Sigmoid colon (tissue), 7 donors: Measurements from ENCODE around the gene RNF144A. TPM values are rescaled to one million over a fixed set of nuclear protein-coding genes. Genes with fewer than 3 reads are reported as not detected.

Source experiments
- DNase-seq: peaks from one replicate; pipeline ENCODE4 v3.0.0-alpha.2; 2019
- H3K27ac ChIP-seq, 4 donors: fragments of 200-600 bp; sonication (generic); one replicate each; pipeline ENCODE4 v1.5.1; 2016 to 2019; ENCODE audit warnings: mild to moderate bottlenecking in 1 of 4
- H3K27me3 ChIP-seq, 3 donors: fragments of 200-600 bp; sonication (generic); one replicate each; pipeline ENCODE4 v1.5.1; 2019; ENCODE audit warnings: mild to moderate bottlenecking in 1 of 3
- H3K36me3 ChIP-seq, 4 donors: fragments of 200-600 bp; sonication (generic); one replicate each; pipeline ENCODE4 v1.5.1; 2016 to 2019
- H3K4me1 ChIP-seq, 4 donors: fragments of 200-600 bp; sonication (generic); one replicate each; pipeline ENCODE4 v1.5.1; 2017 to 2019
- H3K4me3 ChIP-seq, 4 donors: fragments of 200-600 bp; sonication (generic); one replicate each; pipeline ENCODE4 v1.5.1; 2017 to 2019; ENCODE audit warnings: mild to moderate bottlenecking in 2 of 4, moderate library complexity in 1 of 4
- H3K9me3 ChIP-seq, 4 donors: fragments of 200-600 bp in 3 of 4; sonication (generic) in 3 of 4; one replicate each; pipeline versions ENCODE4 v1.5.1 to v1.6.1; 2013 to 2019
- EP300 ChIP-seq, 4 donors: sonication (generic); formaldehyde crosslinking; IDR thresholded peaks; one replicate each; pipeline ENCODE4 v1.6.1; 2017; ENCODE audit warnings: antibody characterized with exemption in 4 of 4
- POLR2A ChIP-seq, 2 donors: fragments of 450-650 bp; IDR thresholded peaks; one replicate each; pipeline ENCODE4 v1.6.1; 2016; ENCODE audit warnings: antibody characterized with exemption in 2 of 2, mild to moderate bottlenecking in 2 of 2, moderate library complexity in 2 of 2
- POLR2AphosphoS5 ChIP-seq, 4 donors: sonication (generic); formaldehyde crosslinking; IDR thresholded peaks; one replicate each; pipeline ENCODE4 v1.6.1; 2017; ENCODE audit warnings: antibody characterized with exemption in 4 of 4
- WGBS, 2 donors: extraction: QIAGEN DNeasy Blood & Tissue Kit; methylation state at CpG; one replicate each; pipeline ENCODE4 v1.1.7; 2013; 5-methylcytosine and 5-hydroxymethylcytosine counted together
- intact Hi-C: fragments of 100-400 bp; cut with DNase I; formaldehyde crosslinking; loops from one replicate; pipeline ENCODE4 v1.15.1; 2023
- polyA plus RNA-seq, 3 donors: library from polyadenylated mRNA; stranded (reverse); fragments of 200-250 nt; gene quantifications; one replicate each; pipeline ENCODE4 v1.2.3, GENCODE V29; 2013
- total RNA-seq, 4 donors: library from RNA; depleted of rRNA; stranded (reverse); fragments of >200 nt; gene quantifications; one replicate each; pipeline ENCODE4 v1.1.0, GENCODE V29; 2016
- TF ChIP-seq, protein P1 (sequence below), 4 experiments: fragments of 450-650 bp in 3 of 4; fragments of 200-600 bp in 1 of 4; IDR thresholded peaks; one replicate each; pipeline ENCODE4 v1.5.1; 2016 to 2019; ENCODE audit warnings: antibody characterized with exemption in 4 of 4, mild to moderate bottlenecking in 3 of 4, moderate library complexity in 2 of 4
- donor health status: healthy with polysubstance abuse.
- donor health status: Bipolar disorder and iron deficiency.
- donor health status: healthy.

Gene RNF144A
- total and polyA plus RNA-seq, 7 donors: 4.8 to 14.2 (median 12.1) TPM

DNA sequence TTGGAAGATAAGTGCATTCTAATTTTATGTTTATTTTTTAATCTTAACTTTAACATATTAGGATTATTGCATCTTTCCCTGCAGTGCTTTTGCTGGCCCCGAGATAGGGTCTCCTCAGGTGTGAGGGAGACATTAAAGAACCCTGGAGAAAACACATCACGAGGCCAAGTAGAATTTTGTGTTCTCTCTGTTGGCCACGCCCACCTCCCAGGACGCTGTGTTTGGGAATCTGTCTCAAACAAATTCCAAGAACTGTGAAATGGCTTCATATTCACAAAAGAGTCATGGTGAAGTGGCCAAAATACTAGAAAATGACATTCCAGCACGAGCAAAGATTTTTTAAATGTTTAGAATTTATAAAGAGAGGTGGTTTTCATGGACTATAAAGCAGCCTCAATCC is 27.3 kb downstream of the RNF144A start:
- WGBS, 2 donors: 89 to 91% methylated on average over 5 of the region's 5 CpGs
- H3K9me3 ChIP-seq: no peaks in the 10 kb centered on the region
- no peaks in the 10 kb centered on the region for H3K27me3 ChIP-seq
- TF ChIP-seq EP300 (IDR thresholded peaks at IDR 0.05) (no peak), POLR2AphosphoS5 (IDR thresholded peaks at IDR 0.05) (no peak), POLR2A (IDR thresholded peaks at IDR 0.05) (no peak)
- TF ChIP-seq, protein P1, sequence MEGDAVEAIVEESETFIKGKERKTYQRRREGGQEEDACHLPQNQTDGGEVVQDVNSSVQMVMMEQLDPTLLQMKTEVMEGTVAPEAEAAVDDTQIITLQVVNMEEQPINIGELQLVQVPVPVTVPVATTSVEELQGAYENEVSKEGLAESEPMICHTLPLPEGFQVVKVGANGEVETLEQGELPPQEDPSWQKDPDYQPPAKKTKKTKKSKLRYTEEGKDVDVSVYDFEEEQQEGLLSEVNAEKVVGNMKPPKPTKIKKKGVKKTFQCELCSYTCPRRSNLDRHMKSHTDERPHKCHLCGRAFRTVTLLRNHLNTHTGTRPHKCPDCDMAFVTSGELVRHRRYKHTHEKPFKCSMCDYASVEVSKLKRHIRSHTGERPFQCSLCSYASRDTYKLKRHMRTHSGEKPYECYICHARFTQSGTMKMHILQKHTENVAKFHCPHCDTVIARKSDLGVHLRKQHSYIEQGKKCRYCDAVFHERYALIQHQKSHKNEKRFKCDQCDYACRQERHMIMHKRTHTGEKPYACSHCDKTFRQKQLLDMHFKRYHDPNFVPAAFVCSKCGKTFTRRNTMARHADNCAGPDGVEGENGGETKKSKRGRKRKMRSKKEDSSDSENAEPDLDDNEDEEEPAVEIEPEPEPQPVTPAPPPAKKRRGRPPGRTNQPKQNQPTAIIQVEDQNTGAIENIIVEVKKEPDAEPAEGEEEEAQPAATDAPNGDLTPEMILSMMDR (IDR thresholded peaks at IDR 0.05): no peak
- intact Hi-C loops: no loop called here
- H3K4me1 ChIP-seq: peaks cover 0 to 18% (median 14%) of the 10 kb centered on the region in 4 donors
- DNase-seq: no peak
- peak overlapping the region in 2 of 4 donors; percentile 43 to 46 for H3K27ac ChIP-seq
- no peak overlapping the region for H3K4me3 ChIP-seq
- H3K36me3 ChIP-seq: peaks cover 0 to 12% (median 0%) of the 10 kb centered on the region in 4 donors

GRCh38 chr2:6945087-6945813 is 28.0 kb downstream of the RNF144A start:
- H3K4me1 ChIP-seq: peaks cover 0 to 18% (median 14%) of the 10 kb centered on the region in 4 donors
- H3K27ac ChIP-seq: peak overlapping the region in 2 of 4 donors; percentile 43 to 46
- intact Hi-C loops: no loop called here
- DNase-seq: no peak
- peaks cover 0 to 12% (median 0%) of the 10 kb centered on the region in 4 donors for H3K36me3 ChIP-seq
- WGBS, 2 donors: 80 to 87% methylated on average over 9 of the region's 9 CpGs
- H3K4me3 ChIP-seq: no peak overlapping the region
- H3K27me3 ChIP-seq: no peaks in the 10 kb centered on the region
- no peak for TF ChIP-seq POLR2A (IDR thresholded peaks at IDR 0.05)
- no peak for TF ChIP-seq EP300 (IDR thresholded peaks at IDR 0.05)
- TF ChIP-seq POLR2AphosphoS5 (IDR thresholded peaks at IDR 0.05): no peak
- TF ChIP-seq, protein P1 (IDR thresholded peaks at IDR 0.05): no peak
- H3K9me3 ChIP-seq: no peaks in the 10 kb centered on the region

DNA sequence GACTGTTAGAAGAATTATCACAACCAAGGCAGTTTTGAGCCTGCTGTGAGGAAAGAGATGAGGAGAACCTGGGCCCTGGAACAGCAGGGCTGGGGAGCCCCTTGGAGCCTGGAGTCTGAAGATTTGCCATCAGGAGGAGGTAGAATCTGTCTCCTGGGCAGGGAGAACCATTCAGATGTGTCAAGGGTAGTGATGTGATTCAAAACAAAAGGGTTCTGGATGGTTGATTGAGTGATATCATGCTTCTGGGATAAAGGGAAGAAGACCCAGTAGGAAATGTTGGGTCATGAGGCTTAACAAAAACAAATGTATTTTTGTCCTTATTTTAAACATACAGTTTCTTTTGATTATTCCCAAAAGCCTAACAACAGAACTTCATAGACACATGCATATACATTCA is 28.6 kb downstream of the RNF144A start:
- Histone ChIP-seq H3K4me3 (no peak overlapping the region), H3K36me3 (peaks cover 0 to 12% (median 0%) of the 10 kb centered on the region in 4 donors), H3K9me3 (no peaks in the 10 kb centered on the region), H3K27ac (peak overlapping the region in 2 of 4 donors; percentile 43 to 46), H3K4me1 (peaks cover 0 to 13% (median 12%) of the 10 kb centered on the region in 4 donors), H3K27me3 (no peaks in the 10 kb centered on the region)
- no peak for DNase-seq
- no peak for TF ChIP-seq EP300 (IDR thresholded peaks at IDR 0.05)
- TF ChIP-seq POLR2AphosphoS5 (IDR thresholded peaks at IDR 0.05): no peak
- no peak for TF ChIP-seq POLR2A (IDR thresholded peaks at IDR 0.05)
- TF ChIP-seq, protein P1 (IDR thresholded peaks at IDR 0.05): no peak
- intact Hi-C loops: no loop called here

DNA sequence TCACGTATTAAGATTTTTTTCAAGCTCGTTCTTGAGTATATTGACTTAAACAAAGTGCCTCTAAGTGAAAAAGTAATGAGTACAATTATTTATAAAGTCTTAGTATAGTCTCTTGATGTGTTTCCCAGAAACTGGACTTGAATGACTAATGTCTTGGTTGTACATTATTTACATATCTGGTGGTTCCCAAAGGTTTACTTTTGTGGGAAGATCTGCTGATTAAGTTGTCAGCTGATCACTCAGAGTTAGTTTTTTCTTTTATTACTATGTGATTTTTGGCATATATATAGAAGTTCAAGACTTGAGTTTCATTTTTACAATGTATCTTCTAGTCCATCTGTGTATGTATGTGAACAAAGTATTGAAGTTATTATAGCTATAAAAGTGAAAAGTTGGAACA is 29.5 kb downstream of the RNF144A start:
- no peak overlapping the region for H3K27ac ChIP-seq
- intact Hi-C loops: no loop called here
- H3K4me3 ChIP-seq: no peak overlapping the region
- DNase-seq: no peak
- WGBS, 2 donors: 81% methylated on average over 2 of the region's 2 CpGs
- H3K9me3 ChIP-seq: no peaks in the 10 kb centered on the region
- H3K27me3 ChIP-seq: no peaks in the 10 kb centered on the region
- TF ChIP-seq EP300 (IDR thresholded peaks at IDR 0.05) (no peak), POLR2AphosphoS5 (IDR thresholded peaks at IDR 0.05) (no peak), POLR2A (IDR thresholded peaks at IDR 0.05) (no peak)
- TF ChIP-seq, protein P1 (IDR thresholded peaks at IDR 0.05): no peak
- H3K4me1 ChIP-seq: peaks cover 0 to 4% (median 4%) of the 10 kb centered on the region in 4 donors
- H3K36me3 ChIP-seq: peaks cover 0 to 8% (median 0%) of the 10 kb centered on the region in 4 donors
